Measurements from ENCODE around the gene TLK2.
A peak's percentile ranks its signal among the peaks of the same experiment; 100 is the strongest.

Gene TLK2

DNA sequence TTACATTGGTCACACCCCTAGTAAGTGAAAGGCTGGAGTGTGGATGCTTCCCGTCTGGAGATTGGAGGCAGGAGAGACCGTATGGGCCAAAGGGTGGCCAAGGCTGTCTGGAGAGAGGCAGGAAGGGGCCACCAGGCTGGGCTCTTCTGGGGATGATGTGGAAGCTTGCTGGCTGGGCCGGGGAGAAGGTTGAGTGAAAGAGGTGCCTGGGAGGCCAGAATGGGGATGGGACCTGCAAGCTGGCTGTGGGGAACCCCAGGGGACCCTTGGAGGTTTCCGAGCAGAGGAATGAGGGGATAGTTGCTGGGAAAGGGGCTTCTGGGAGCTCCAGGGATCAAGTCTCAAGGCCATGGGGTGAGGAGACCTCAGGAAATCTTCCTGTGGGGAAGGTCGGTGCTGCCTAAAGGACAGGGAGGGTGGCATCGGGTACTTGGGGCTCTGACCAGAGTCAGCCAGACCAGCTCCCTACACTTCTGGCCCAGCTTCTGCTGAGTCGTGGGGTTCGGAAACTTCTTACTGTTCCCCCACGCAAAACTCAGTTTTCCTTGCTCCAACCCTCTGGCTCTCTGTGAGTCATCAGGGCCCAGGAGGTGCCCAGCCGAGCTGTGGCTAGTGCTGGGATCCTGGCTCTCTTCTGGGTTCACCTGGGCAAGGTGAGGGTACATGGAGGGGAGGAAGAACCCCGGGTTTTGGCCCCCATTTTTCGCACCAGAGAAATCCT lies 151.9 kb downstream of the TLK2 start:
- no peak for DNase-seq

DNA sequence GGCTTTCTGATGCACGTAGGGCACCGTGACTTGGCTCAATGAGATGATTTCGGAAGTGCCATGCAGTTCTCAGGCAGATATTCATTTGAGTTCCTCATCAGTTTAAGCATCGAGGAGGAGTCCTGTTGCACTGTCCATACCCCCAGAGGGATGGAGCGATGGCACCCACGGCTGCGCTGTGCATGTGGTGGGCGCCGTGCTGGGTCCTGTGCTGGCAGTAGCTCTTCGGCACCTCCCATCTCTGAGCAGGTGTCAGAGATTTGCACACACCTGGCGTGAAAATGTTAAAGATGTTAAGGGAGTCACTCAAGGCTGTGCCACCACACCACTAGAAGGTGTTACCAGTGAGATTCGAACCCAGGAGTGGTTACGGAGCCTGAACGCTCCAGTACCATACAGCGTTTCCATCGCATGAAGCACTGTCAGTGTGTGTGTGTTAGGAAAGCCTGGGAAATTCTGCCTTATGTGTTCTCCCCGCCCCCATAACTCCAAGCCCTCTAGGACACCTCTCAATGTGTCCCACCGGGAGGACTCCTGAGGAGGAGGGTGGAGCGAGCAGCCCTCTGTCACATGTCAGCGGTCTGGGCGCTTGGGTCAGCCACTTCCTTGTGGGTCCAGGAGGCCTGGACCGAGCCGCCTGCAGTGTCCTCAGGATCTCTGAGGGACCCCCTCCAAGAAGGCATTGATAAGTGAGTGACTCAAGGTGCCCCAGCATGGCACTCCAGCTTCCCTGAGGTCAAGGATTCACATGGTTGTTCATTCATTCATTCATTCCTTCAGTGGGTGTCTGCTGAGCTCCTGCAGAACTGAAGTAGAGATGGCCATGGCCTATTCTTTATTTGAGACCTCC lies 152.7 kb downstream of the TLK2 start:
- DNase-seq, result no peak

DNA sequence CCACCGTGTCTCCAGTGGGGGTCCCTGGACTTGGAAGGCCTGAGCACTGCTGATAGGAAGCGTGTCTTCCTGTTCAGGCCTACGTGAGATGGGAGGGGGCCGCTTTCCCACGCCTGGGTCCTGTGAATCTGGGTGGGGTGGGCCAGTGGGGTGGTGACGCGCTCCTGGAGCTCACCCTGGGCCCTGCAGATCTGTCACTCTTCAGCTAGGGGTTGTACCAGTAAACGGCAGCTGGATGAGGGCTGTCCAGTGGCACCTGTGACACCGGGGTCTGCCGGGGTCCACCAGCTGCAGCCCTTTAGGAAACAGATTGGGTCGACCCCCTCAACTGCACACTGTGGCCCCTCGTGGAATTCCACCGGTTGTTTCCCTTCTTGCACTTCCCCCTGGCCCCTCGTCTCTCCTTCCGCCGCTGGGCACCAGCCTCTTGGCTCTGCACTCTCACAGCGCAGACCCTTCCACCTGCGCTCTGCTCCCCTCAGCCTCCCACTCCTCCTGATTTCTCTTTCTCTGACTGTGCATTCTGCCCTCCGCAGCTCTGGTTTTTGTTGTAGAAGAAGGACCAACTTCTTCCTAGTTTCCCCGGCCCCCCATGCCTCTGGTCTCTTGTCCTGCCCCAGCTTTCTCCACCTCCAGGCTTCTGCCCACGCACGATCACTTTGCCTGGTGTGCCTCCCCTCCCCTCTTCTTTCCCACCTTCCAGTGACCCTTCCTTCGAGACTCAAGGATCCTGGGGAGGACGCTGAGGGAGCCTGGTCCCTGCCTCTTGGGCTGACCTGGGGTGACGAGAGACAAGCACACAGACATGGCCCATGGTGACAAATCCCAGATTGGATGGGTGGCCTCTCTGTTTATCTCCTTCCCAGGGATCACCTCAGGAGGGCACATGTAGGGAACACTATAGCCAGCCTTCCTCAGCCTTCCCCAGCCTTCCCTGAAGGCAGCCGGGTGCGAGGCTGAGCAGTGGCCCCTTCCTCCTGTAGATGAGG lies 153.6 kb downstream of the TLK2 start:
- DNase-seq, result no peak

DNA sequence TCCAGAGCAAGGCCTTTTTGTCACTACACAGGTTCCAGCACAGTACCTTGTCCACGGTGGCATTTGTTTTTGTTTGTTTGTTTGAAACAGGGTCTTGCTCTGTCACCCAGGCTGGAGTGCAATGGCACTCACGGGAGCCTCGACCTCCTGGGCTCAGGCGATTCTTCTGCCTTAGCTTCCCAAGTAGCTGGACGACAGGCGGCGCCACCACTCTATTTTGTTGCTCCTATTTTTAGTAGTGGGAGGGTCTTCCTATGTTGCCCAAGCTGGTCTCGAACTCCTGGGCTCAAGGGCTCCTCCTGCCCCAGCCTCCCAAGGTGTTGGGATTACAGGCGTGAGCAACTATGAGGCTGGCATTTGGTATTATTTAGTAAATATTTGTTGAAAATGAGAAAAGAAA lies 159.2 kb downstream of the TLK2 start:
- no peak for DNase-seq

DNA sequence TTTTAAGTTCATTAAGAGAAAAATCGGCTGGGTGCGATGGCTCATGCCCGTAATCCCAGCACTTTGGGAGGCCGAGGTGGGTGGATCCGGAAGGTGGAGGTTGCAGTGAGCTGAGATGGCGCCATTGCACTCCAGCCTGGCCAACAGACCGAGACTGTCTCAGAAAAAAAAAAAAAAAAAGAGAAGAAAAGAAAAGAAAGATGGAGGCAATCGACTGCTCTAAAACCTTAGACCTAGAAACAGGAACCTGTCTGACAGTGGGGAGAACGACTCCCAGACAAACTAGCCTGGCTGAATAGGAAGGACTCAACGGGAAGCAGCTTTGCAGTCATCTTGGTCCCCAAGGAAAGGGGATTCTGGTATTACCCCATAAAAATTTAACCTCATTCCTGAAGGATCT lies 162.5 kb downstream of the TLK2 start:
- DNase-seq, result no peak

DNA sequence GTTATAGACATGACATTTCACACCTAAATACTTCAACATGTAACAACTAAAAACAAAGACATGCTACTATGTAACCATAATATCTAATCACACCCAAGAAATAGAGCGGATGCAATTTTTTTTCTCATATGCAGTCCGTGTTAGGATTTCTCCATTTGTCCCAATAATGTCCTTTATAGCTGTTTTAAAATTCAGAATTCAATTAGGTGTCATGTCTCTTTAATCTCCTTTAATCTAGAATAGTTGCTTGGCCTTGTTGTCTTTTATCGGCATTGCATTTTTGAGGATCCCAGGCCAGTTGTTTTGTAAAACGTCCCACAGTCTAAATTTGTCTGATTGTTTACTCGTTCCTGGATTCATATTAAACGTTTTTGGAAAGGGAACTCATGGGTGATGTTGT lies 163.3 kb downstream of the TLK2 start:
- DNase-seq, result no peak

DNA sequence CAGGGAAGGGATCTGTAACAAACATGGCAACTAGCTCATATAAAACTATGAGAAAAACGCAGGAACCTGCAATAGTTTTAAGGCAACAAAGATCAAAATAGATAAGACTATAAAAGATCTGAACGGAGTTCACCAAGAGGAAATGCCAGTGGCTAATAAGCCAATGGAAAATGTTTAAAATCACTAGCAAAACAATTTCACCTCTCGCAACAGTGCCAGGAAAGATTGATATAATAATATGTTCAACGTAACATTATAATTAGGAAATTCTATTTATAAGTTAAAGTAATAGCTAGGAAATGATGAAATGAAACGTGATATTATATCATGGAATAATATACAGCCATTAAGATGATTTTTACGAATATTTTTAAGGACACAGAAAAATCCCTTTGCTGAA lies 164.9 kb downstream of the TLK2 start:
- no peak for DNase-seq

DNA sequence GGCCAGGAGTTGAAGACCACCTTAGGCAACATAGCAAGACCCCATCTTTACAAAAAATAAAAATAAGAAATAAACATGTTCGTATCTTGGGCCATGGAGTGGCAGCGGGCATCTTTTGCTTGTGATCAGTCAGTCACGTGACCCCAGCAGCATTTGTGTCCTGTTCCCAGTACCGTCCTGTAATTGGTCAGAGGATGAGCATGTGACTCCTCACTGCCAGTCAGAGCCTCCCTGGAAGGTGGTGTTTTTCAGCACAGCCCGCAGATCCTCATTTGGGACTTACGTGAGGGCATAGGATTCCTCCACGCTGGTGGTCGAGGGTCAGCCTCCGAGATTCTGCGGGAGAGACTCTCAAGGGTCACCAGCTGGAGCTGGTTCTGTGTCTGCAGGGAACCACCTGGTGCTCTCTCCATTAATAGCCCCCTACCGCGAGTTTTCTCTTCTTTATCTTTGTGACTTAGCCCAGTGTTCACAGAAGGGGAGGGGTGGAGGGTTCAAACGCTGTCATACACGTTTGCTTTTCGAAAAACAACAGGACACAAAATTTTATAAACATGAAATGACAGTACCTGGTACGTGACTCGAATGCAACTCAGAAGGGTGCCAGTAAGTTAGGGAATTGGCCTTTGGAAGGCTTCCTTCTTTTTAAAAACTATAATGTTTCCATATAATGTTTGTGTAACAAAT lies 166.0 kb downstream of the TLK2 start:
- DNase-seq, result no peak

DNA sequence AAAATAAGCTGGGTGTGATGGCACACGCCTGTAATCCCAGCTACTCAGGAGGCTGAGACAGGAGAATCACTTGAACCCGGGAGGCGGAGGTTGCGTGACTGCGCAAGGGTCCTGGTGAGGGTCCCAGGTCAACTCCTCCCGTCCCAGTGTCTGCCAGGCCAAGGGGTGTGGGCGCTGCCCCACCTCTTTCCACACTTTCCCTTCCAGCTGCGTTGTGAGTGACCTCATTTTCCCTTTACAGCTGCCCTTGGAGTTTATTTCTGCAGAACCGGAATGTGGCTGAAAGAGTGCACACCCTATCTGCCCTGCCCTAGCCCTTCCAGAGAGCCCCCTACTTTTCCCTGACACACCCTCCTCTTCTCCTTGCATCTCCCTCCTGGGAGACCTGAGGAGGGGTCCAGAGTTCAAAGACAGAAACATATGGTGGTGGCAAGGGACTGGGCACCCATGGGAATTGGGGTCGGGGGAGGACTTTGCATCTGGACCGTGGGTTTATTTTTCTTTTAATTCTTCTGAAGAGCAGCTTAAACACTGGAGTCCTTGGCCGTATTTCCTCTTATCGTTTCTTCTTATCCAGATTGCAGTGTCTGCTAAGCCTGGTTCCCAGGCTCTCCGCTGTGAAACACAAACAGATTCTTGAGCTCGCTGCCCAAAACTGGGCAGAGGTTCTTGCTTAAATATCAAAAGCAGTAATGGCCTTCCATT lies 169.8 kb downstream of the TLK2 start:
- no peak for DNase-seq

DNA sequence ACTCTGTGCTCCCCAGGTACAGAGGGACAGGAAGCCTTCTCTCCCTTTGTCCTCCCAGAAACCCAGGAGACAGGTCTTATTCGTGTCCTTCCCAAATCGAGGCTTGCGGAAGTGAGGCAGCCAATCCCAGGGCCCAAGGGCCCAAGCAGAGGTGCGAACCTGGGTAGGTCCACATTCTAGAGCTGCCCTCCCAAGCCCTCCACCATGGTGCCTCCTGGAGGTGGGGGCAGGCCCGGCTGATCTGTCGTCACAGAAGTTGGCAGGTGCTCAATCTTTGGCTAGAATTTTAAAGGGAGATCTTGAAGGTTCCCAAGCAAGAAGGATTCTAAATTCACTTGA lies 170.3 kb downstream of the TLK2 start:
- no peak for DNase-seq

DNA sequence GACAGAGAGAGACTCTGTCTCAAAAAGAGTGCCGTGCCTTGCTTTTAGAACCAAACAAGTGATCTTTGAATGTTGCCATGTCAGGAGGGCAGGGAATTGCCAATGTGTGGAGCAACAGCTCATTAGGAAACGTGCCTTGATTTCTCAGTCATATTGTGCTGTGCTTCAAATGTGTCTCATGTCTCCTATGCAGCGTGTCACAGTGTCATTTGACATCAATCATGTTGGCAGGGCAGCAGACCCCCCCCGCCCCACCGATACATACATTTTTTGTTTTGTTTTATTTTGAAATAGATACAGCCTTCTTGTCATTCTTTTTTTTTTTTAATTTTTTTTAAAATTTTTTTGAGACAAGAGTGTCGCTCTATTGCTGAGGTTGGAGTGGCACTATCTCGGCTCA lies 170.9 kb downstream of the TLK2 start:
- DNase-seq, result no peak

DNA sequence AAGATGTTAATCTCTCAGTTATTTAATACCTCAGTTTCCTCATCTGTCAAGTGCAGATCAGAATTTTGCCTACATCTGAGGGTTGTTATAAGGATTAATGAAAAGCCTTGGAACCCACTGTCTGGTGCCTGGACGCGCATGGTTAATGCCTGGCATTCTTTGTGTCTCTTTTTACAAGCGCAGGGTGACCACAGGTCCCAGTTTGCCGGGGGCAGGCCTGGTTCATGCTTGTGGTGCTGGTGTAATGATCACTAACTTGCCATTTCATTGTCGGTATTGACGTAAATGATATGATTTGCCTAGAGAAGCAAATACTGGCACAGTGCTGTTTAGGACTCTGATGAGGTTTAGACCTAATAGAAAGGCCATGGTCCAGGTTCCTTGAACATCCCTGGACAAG lies 172.0 kb downstream of the TLK2 start:
- DNase-seq, result no peak

DNA sequence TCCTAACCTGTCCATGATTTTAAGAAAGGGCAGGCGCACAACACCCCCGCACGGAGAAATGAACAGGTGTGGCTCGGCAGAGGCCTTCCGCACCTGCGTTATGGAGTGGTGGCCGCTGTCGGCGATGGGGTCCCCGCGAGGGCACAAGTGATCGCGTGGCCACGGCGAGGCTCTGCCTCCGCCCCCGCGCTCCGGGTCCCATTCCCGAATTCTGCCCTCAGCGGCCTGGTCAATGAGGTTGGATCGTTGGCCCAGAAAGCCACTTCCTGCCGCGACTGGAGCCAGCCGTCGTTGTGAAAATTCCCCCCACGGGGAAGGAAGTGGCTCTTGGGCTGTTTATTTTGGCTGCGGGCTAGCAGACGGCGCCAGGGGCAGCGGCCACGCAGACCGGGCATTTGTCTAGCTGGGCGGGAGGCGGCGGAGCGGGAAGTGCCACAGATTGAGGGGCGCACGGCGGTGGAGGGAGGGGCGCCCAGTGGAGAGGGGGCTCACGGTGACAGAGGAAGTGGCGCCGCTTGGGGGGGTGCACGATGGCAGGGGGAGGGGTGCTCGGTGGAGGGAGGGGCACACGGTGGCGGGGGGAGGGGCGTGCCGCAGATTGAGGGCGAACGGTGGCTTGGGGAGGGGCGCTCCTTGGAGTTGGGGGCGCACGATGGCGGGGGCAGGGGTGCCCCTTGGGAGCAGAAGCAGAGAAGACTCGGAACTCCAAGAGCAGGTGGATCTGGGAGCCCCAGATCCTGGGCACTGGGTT lies 173.8 kb downstream of the TLK2 start:
- DNase-seq, result peak; percentile 43

DNA sequence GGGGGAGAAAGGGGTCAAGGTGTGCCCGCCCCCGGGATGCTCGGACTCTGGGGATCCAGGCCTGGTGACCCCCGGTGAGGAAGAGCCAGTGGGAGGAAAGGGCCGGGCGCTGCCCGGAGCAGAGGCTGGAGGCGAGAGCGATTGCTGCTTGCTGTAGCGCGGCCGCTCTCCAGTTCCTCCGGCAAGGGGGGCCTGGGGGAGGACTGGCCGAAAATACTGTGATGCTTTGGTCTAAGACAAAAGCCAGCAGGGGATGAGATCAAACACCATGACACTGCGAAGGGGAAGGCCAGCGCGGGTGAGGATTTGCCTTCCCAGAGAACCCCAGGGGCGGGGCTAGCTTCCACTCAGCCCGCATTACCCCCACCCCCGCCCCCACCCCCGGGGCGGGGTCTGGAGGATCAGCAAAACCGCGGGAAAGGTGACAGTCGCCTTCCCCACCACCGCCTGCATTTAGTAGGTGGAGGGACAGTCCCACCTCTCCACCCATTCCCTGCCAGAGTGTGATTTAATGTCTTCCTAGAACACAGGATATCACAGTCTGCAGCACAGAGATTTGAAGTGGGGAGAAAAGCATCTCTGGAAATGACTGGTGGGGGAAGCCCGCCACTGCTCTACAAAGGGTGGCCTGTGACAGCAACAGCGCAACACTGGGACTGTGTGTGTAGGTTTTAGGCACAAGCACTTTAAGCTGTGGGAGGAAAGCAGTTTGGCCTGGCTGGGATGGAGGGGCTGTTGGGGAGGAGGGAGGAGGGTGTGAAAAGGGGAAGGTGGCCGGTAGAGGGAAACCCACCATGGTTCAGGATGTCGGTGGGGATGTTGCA lies 174.6 kb downstream of the TLK2 start:
- peak; percentile 78 for DNase-seq

DNA sequence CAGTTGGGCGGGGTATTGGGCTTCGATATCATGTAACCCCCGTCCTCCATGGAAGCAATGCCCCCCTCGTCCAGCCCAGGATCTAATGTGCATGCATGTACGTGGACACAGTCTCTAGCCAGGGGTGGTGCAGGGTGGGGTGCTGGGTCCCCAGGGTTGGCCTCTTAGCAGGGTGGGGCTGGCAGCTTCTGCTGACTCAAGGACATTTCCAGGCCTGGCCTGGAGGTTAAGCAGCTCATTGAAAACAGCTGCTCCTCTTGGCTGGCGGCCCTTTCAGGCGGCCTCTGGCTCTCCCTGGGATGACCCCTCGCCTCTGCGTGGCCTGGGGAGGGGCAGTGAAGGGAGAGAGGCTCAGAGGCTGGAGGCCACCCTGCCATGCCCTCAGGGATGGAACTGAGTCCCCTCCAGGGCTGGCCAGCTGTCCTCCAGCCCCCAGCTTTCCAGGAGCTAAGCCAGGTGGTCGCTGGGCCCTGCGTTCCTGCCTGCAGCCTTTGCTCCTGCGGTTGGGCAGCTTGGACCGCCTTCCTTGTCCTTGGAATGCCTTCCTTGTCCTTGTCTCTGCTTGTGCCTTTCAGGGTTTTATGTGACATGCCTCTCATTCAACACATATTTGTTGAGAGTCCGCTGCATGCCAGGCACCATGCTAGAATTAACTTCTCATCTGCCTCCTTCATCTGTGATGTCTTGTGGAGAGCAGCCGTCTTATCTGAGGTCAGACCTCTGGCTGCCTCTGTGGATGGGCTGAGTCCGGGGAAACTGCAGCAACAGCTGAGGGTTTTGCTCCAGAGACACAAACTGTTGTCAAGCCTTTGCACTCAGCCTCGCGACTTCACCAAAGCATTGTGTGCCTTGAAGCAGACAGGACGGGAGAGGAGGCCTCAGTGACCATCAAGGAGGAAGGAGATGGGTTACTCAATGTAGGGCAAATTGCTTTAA lies 175.5 kb downstream of the TLK2 start:
- DNase-seq, result no peak

DNA sequence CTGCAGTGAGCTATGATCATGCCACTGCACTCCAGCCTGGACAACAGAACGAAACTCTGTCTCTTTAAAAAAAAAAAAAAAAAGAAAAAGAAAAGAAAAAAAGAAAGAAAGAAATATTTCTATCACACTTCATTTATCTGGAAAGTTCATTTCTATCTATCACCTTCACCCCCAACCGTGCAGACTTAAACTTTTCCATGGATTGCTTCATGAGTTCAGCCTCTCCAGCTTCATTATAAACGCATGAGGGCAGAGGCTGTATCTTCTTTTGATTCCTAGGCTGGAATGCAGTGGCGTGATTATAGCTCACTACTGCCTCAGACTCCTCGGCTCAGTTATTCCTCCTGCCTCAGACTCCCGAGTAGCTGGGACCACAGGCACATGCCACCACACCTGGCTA lies 177.0 kb downstream of the TLK2 start:
- DNase-seq, result no peak

DNA sequence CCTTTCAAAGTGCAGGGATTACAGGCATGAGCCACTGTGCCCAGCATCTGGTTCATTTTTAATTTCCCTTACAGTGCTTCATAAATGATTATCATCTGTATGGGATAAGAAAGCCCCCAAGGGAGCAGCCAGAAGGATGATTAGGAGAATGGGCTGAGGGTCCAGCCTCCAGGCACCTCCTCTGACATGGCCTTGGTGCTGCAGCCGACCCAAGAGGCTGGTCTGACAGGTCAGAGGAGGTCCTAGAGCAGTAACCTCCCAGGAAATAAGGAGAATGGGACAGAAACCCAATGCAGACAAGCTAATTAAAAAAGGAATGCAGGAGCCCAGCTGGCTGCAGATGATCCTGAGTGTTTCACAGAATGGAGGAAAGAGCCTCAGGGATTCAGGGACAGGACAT lies 177.8 kb downstream of the TLK2 start:
- no peak for DNase-seq

DNA sequence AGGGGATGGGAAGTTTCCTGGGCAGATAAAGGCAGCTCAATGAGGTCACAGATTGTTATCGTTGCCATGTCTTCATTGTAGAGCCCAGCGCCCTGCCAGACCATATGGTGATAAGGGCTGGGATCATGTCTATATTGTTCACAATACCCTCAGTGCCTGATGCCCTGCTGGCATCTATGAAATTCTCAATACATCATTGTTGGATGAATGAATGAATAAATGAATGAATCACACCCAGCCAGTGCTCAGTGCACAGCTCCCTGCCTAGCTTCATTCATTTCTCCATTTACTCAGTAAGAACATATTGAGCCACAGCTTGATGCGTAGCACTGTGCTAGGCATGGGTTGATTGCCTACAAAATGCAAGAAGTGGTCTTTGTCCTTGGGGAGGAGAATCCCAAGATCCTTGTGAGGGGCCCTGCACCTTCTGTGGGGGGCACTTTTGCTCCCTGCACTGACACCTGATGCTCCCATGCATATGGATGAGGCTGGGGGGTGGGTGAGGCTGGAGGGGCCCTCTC lies 178.6 kb downstream of the TLK2 start:
- no peak for DNase-seq

DNA sequence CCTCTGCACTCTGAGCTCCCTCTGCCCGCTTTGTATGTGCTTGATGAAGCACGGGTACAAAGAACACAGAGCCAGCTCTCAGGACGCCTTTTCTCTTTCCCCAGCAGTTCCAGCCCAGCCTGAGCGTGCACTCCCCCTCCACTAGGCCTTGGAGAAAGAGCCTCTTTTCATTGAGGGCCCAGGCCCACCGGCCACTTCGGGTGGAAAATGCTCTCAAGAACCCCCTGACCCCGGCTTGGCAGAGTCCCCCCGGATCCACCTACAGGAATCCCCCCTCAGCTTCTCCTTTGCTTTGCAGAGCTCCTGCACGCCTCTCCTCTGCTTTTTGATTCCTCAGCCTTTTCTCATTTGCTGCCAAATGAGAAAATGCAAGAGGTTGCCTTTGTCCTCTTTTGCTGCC lies 179.1 kb downstream of the TLK2 start:
- no peak for DNase-seq

Data from activated CD8-positive, alpha-beta memory T cell treated with anti-CD3 and anti-CD28 coated beads, Interleukin-2, amount 50 U/mL, for 4 hours (primary cell).